GM19043 (cell line): Measurements from ENCODE around the gene RRP8.

ENCODE experiments used
- ATAC-seq: cut with Tn5 transposase; IDR thresholded peaks from one replicate; pipeline ENCODE4 v1.9.1; 2021; ENCODE audit warnings: low read depth; ENCODE audit not compliant: unreplicated experiment

RRP8 gene

DNA sequence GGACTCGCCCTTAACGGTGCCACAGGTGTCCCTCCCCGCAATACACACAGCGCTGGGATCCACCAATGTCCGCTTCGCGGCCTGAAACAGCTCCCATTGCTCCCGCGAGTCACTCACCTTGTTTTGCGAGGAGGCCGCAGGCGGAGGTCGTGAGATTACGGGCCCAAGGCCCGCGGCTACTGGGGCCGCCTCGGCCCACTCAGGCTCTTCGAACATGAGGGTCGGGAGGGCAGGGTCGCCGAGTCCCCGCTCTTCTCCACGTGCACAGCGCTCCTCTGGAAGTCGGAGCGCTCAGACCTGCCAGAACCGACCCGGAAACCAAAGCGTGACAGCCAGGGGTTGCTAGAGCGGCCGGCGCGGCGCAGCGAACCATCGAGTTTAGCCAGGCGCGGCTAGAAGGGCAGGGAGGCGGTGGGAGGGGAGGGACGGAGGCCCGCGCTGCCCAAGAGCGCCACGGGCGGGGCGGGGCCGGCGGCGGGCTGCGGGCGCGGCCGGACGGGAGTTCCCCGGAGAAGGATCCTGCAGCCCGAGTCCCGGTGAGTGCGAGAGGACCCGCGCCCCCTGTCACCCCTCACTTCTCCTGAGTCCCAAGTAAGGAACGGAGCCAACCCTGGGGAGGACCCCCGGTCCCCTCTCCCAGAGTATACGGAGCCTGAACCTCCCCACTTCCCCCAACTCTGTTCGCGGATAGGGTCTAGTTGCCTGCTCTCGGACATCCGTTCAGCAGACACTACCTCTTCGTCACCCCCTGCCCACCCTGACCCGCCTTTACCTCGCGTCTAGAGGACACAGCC, at the start of gene RRP8, which contains the start of gene ILK:
RRP8 (minus strand) TSS at position 330 of the 794 bp plus-strand sequence; CDS start at position 216, 114 bp downstream.
ILK (plus strand) TSS at position 488 of the 794 bp plus-strand sequence. CDS start 498 bp downstream, outside the sequence.
- peak; percentile 63 for ATAC-seq

DNA sequence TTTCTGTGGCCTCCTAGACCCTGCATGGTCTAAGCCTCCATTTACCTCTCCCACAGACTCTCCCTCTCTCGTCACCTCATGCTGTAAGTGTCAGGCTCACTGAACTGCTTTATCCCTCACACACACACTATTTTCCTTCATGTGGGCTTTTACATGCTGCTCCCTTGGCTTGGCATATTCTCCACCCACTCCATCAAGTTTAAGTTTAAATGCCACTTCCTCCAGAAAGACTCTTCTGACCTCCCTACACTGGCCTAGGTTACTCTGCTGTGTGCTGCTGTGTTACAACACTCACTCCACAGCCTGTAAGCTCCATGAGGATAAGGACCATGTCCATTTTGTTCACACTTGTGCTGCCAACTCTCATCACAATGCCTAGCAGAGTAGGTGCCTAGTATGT, 49.7 kb upstream of the RRP8 start:
- no peak for ATAC-seq

DNA sequence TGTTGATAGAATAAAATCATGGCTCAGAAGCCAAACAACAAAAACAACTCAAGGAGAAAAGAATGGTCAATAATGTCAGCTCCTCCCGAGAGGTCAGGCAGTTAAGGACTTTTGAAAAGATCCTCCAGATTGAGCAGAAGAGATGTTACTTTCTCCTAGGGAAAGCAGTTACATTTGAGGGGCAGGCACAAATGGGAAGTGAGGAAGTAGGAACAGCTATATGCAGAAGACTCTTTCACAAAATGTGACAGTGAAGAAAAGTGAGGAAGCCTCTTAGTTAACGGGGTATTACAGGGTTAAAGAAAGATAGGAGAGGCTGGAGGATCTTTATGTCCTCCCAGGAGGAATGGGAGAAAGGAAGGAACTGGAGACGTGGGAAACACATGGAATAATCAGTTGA, 48.8 kb upstream of the RRP8 start:
- no peak for ATAC-seq

DNA sequence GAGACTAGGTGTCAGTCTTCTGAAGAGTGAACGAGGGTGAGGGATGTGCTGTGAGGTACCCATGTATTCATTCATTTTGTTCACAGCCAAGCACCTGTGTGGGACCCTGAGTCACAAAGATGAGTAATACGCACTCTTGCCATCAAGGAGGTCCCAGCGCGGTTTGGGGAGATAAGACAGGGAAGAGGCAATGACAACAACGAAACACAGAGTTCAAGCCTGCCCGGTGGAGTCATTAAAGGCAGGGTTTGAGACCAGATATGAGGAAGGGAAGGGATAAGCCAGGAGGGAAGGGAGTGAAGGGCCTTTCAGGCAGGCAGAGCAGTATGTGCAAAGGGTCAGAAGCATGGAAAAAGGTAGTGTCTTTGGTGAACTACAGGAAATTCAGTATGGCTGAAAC, 47.6 kb upstream of the RRP8 start:
- no peak for ATAC-seq

DNA sequence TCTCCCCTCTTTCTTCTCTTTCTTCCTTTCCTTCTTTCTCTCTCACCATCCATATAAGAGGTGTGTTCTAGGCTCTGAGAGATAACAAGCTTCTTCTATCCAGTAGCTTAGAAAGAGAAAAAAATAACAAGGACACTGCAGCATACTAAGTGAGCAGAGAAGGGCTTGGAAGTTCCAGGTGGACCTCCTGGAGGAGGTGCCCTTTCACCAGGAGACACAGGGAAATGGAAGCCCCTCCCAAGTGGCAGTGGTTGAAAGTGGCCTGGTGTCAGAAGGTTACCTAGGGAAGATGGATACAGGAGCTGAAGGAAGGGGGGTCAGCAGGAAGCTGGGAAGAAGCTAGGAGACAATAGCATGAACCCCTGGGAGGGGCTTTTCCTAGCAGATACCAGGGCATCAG, 46.7 kb upstream of the RRP8 start:
- ATAC-seq, result no peak

DNA sequence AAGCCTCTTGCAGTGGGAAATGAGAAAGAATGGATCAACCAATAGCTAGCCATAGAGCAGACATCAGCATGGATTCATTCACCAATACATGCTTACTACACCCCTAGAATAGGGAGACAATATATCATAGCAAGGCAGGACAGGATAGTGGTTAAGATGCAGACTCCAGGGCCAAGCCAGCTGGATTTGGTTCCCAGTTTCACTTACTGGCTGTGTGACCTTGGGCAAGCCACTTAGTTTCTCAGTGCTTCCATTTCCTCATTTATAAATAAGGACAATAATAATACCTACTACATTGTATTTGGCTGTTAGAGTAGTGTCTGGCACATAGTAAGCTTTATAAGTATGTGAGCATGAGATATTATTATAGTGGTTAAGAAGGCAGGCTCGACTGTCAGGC, 45.1 kb upstream of the RRP8 start:
- ATAC-seq, result no peak

DNA sequence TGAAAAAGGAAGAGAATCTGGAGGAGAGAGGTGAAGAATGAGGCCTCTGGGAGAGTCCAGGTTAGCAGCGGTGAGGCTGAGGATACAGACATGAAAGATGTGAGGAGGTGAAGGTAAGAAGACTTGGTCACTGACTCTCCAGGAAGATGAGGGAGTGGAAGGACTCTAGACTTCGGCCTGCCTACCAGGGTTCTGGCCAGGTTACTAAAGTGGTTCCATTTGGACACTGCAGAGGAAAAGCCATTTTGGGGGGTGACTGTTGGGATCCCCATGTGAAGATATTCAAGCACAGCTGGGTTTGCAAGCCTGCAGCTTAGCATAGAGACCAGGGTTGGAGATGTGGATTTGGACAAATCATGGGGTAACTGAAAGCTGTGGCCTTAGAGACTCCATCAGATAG, 44.4 kb upstream of the RRP8 start:
- no peak for ATAC-seq

DNA sequence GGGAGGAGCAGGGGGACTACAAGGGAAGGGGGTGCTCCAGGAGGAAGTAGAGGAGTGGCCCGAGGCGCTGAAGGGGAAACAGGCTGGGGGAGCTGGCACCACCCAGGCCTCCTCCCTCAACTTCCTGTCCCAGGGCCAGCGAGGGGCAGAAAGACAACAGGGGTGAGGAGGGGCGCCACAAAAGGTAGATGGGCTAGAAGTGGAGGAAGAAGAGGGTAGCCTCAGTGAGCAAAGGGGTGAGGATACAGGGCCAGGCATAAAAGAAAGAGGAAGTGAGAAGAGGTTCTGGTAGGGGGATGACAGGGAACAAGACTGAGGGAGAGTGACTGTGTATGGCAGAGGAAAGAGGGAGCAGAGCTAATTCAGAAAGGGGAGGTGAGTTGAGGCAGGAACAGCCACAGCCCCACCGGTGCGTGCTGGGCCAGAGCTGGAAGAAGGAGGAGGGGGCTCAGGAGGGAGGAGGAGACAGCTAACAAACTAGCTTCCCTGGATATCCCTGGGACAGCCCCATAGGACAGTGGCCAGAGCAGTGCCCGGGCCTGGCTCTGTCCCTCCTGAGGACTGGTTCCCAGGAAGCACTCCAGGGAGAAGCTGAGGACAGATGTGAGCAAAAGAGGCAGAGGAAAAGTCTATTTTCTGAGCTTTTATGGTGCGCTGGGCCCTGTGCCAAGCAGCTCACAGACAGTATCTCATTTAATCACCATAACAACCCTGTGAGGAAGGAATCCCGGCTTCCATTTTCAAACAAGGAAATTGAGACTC, 43.7 kb upstream of the RRP8 start:
- ATAC-seq, result peak; percentile 91

DNA sequence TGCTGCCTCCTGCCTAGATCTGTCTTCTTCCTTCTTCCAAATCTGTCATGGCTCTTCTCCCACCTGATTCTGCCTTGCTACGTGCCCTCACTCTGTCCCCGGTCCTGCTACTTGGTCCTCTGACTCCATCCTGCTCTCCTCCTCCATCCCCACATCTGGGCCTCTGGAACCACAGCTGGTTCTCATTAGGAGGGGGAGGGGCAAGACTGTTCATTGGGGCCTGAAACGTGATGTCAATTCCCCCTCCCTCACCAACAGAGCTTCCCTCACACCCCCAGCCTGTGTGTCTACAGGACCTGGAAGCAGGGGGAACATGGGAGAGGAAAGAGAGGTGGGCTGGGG, 43.1 kb upstream of the RRP8 start:
- peak; percentile 11 for ATAC-seq

DNA sequence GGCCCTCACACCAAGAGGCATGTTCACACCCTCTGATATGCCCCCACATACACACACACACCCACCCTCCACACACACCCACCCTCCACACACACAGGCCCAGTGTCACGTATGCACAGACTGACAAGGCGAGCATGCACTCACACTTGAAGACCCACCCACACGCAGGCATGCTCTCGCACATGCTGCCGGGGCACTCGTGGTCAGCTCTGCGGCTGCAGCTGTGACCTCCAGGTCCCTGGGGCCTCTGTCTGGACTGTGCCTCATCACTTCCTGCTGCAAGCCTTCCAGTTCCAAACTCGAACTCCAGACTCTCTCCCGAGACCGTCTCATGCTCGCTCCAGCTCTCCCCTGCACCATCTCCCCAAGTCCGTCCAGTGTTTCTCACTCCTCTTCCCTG, 42.7 kb upstream of the RRP8 start:
- ATAC-seq, result no peak

DNA sequence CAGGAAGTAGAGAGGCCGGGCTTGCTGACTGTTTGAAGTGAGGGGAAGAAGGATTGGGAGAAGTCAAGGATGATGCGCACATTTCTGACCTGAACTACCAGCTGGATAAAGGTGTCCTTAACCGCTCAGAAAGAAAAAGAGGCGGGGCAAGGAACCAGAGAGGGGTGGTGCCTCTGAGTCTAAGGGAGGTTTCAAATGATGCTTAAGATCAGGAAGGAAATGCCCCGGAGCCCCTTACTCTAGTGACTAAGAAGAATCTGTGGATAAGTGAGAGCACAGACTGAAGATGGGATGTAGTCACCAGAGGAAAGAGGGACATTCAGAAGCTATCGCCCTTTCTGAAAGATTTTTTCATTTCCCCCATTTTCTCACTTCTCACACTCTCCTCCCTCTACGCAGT, 39.5 kb upstream of the RRP8 start:
- no peak for ATAC-seq

DNA sequence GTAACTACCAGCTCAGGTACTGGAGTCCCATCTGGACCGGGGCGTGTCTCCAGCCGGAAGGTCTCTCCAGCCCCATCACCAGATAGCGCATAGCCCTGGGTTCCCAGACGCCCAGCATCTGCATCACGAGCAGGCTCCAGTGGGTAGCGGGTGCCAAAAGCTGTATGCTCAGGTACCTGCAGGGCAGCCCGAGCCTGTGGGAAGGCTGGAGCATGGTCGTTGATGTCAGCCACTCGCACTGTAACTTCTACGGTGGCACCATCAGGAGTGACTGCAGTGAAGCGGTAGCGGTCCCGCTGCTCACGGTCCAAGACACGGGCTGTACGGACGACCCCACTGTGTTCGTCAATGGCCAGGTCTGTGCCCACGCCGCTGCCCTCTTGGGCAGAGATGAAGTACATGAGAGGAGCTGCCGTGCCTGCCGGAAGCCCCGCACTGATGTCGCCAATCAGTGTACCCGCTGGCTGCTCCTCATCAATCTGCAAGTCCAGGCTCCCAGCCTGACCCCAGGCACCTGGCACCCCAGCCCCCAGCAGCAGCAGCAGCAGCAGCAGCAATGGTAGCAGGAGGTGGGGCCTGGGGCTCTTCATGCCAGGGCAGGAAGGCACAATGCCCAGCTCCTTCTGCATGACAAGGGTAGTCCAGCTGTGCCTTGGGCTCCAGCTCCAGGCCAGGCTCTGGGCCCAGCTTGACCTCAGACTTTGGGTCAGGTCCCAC, 37.7 kb upstream of the RRP8 start:
- ATAC-seq, result no peak

DNA sequence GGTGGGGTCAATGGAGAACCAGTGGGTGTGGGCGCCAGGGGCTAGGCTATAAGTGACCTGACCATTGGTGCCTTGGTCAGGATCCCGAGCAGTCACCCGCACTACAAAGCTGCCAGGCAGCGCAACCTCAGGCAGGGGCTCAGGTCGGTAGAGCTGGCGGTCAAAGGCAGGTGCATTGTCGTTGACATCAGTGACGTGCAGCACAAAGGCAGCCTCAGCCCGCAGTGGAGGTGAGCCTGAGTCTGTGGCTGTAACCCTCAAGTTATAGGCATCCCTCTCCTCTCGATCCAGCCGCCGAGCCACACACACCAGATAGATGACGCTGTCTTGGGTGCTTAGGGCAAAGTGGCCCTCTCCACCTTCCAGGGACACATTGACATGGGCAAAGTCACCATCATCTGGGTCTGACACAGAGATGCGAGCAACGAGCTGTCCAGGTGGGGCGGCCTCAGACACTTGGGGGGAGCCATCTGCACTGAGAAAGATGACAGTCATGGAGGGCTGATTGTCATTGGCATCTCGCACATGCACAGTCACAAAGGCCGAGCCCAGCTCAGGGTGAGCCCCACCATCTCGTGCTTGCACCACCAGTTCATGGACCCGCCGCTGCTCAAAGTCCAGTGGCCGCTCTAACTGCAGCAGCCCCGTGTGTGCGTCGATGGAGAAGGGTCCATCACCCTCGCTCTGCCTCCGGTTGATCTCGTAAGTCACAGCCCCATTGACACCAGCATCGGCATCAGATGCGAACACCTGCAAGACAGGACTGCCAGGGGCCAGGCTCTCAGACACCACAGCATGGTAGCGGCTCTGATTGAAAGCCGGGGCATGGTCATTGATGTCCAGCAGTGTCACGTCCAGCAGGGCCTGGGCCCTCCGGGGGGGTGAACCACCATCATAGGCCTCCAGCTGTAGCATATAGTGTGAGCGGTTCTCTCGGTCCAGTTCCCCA, 36.9 kb upstream of the RRP8 start:
- no peak for ATAC-seq

DNA sequence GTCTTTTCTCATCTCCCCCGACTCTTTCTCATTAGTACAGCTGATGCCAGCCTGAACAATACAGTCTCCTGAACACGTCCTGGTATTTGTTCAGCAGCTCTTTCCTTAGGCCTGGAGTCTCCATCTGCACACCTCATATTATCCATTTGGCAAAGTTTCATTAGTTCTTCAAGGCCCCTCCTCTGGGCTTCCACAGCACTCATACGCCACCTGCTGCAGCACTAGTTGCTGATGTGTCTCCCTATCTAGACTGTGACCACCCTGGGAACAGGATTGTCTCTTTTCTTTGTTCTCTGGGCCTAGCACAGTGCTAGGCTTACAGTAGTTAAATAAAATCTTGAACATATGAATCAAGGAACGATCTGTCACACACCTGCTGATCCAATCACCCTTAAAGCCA, 35.0 kb upstream of the RRP8 start:
- no peak for ATAC-seq

DNA sequence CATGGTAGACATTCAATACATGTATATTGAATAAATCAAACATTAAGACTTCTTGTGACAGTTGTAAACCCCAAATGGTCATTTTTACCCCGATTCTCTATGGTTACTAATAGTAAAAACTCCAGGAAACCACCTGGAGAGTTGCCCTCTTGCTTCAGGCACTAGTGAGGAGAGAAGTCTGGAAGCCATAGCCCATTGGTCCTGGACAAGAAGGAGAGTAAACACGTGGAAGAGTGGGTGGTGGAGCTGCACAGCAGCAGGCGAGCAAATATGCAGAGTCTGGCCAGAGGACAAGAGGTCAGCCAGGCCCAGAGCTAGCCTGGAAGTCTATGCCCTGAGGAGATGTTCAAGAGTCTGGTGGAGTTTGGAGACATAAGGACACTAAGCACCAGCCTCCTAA, 34.5 kb upstream of the RRP8 start:
- no peak for ATAC-seq

DNA sequence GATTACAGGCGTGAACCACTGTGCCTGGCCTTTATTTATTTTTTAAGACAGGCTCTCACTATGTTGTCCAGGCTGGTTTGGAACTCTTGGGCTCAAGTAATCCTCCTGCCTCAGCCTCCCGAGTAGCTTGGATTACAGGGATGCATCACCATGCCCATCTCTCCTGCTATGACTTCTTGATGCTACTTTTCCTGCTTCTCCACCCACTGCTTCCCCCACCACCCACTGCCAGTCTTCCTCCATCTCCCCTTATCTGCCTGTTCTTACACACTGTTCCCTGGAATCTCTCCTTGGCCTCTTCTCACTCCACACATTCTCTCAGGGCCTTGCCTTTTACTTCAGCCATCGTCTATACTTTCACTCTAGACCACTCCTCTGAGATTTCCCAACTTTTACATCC, 33.1 kb upstream of the RRP8 start:
- ATAC-seq, result no peak

DNA sequence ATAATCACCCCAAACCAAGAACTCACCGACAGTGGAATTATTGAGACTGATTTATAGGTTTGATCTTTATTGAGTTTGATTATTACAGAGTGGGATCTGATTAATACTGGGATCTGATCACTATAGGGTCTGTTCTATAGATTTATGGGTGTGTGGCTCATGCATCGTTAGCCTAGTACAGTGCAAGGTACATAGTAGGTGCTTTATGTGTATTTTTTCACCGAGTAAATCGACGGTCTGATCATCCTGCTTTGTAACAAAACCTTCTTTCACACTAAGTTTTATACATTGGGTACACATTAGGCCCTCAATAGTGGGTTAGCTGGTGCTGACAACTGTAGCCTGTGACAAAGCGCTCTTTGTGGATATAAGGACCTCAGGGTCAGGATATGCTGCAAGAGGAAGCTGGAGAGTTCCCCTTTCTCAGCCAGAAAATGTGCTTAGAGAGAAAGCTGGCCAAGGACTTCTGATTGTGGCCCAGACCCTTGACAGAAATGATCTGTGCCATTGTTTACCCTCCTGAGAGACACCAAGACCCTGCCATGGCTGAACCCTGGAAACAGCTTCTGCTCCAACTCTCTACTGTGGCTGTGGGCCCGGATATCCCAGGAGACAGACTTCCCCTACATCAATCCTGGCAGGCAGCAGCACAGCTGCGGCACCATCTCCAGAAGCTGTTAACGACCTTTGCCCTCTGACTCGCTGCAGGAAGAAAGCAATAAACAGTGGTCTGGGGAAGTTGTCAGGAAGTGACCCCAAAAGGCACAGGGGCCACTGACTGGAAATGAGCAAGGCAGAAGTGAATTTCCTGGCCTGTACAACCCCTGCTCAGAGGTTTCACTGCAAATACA, 31.9 kb upstream of the RRP8 start:
- ATAC-seq, result no peak

DNA sequence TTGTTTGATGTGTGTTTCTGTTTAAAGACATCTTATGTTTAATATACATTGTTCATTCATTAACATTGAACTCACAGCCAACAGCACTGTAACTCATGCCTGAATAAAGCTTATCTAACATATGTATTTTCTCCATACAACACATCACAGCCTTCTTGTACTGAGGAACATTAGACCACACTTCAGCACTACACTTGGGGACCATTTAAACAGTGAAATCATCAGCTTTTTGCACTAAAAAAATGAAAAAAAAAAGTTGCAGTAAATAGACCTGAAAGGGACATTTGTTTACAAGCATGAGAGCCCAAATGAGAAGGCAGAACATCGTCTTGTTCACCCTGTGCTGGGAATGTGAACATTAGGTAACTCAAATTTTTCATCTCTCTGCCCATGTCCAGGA, 31.1 kb upstream of the RRP8 start:
- ATAC-seq, result no peak
